Suprapubic skin (tissue), 4 donors: Measurements from ENCODE around the gene ASS1.

Experiments
- EP300 ChIP-seq: sonication (generic); formaldehyde crosslinking; IDR thresholded peaks from one replicate; pipeline ENCODE4 v1.6.1; 2017; ENCODE audit warnings: antibody characterized with exemption
- POLR2A ChIP-seq, 2 donors: fragments of 450-650 bp; IDR thresholded peaks; one replicate each; pipeline ENCODE4 v1.6.1; 2017; ENCODE audit warnings: antibody characterized with exemption in 2 of 2, mild to moderate bottlenecking in 2 of 2, moderate library complexity in 2 of 2
- POLR2AphosphoS5 ChIP-seq, 3 donors: sonication (generic); formaldehyde crosslinking; IDR thresholded peaks; one replicate each; pipeline ENCODE4 v1.6.1; 2017; ENCODE audit warnings: antibody characterized with exemption in 3 of 3
- TF ChIP-seq, protein P1 (sequence below), 2 donors: fragments of 200-600 bp in 1 of 2; fragments of 450-650 bp in 1 of 2; sonication (generic) in 1 of 2; IDR thresholded peaks; one replicate each; pipeline ENCODE4 v1.5.1; 2016 to 2019; ENCODE audit warnings: antibody characterized with exemption in 2 of 2, mild to moderate bottlenecking in 1 of 2, moderate library complexity in 1 of 2

DNA sequence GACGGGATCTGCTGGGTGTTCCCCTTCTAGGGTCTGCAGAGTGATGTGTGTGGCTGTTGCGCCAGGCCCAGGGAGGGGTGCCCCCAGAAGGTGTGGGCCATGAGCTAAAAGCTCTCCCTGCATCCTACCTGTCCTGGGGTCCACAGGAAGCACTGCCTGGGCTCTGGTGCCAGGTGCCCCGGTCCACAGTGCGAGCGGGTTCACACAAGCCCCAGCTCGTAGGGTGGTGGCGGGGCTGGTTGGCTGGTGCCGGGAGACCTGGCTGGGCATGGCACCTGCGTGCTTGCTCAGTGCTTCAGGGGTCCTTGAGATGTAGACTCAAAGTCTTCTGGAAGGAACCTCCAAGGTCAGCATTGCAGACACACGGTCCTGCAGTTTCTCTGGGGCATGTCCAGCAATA is 25.5 kb downstream of the ASS1 start:
- TF ChIP-seq, protein P1, sequence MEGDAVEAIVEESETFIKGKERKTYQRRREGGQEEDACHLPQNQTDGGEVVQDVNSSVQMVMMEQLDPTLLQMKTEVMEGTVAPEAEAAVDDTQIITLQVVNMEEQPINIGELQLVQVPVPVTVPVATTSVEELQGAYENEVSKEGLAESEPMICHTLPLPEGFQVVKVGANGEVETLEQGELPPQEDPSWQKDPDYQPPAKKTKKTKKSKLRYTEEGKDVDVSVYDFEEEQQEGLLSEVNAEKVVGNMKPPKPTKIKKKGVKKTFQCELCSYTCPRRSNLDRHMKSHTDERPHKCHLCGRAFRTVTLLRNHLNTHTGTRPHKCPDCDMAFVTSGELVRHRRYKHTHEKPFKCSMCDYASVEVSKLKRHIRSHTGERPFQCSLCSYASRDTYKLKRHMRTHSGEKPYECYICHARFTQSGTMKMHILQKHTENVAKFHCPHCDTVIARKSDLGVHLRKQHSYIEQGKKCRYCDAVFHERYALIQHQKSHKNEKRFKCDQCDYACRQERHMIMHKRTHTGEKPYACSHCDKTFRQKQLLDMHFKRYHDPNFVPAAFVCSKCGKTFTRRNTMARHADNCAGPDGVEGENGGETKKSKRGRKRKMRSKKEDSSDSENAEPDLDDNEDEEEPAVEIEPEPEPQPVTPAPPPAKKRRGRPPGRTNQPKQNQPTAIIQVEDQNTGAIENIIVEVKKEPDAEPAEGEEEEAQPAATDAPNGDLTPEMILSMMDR (IDR thresholded peaks at IDR 0.05): no peak
- TF ChIP-seq POLR2A (IDR thresholded peaks at IDR 0.05) (no peak), POLR2AphosphoS5 (IDR thresholded peaks at IDR 0.05) (no peak), EP300 (no peak)
